Mammary epithelial cell (primary cell): Measurements from ENCODE around the gene MEIOSIN.

Experiments used
- EZH2 ChIP-seq: IDR thresholded peaks from 2 replicates; pipeline ENCODE4 v1.6.1; 2012; ENCODE audit warnings: low read length, inconsistent platforms, borderline replicate concordance
- TF ChIP-seq, protein P1 (sequence below), 2 donors: IDR thresholded peaks in 1 of 2; conservative IDR thresholded peaks in 1 of 2; 2 replicates each; pipeline ENCODE4 v1.5.1; 2011 to 2012; ENCODE audit warnings: inconsistent platforms in 2 of 2, low read length in 2 of 2, mild to moderate bottlenecking in 2 of 2, control low read depth in 1 of 2, low read depth in 1 of 2; ENCODE audit not compliant: insufficient read depth in 1 of 2; ENCODE audit errors: extremely low read depth in 1 of 2

DNA sequence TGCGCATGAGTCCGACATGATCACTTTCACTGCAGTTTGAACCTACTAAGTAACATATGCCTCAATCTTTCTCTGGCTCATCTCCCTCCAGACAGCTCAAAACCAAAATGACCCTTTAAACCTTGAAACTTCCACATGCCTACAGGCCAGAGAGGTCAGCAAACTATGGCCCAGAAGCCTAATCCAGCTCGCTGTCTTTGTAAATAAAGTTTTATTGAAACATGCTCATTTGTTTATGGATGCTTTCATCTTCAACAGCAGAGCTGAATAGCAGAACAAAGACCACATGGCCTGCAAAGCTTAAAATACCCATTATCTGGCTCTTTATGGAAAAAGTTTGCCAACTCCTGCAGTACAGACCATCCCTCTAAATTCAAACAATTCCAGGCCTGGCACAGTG, 18.1 kb upstream of the MEIOSIN start:
- TF ChIP-seq, protein P1, sequence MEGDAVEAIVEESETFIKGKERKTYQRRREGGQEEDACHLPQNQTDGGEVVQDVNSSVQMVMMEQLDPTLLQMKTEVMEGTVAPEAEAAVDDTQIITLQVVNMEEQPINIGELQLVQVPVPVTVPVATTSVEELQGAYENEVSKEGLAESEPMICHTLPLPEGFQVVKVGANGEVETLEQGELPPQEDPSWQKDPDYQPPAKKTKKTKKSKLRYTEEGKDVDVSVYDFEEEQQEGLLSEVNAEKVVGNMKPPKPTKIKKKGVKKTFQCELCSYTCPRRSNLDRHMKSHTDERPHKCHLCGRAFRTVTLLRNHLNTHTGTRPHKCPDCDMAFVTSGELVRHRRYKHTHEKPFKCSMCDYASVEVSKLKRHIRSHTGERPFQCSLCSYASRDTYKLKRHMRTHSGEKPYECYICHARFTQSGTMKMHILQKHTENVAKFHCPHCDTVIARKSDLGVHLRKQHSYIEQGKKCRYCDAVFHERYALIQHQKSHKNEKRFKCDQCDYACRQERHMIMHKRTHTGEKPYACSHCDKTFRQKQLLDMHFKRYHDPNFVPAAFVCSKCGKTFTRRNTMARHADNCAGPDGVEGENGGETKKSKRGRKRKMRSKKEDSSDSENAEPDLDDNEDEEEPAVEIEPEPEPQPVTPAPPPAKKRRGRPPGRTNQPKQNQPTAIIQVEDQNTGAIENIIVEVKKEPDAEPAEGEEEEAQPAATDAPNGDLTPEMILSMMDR (conservative IDR thresholded peaks at IDR 0.05 in 1 of 2, IDR thresholded peaks at IDR 0.05 in 1 of 2; ENCODE audit: extremely low read depth in 1 of 2, insufficient read depth in 1 of 2, low read depth in 1 of 2, low read length in 2 of 2): no peak
- TF ChIP-seq EZH2: no peak
